PC-3 (cell line): Measurements from ENCODE around the gene TUBA3C.
"Not testable (repeated sequence)": the region's sequence is repeated elsewhere in the genome, so short reads cannot be mapped to it uniquely, and the experiment has no call there.

Source experiments
- CTCF ChIP-seq: fragments of 300-600 bp; sonication (generic); conservative IDR thresholded peaks from 2 replicates; pipeline ENCODE4 v1.5.1; 2017; ENCODE audit warnings: antibody characterized with exemption, low read depth, mild to moderate bottlenecking, low read length
- EZH2 ChIP-seq: fragments of 300-600 bp; sonication (generic); IDR thresholded peaks from one replicate; pipeline ENCODE4 v1.6.1; 2017; ENCODE audit warnings: antibody characterized with exemption, mild to moderate bottlenecking, low read length; ENCODE audit not compliant: unreplicated experiment
- EZH2phosphoT487 ChIP-seq: fragments of 300-600 bp; sonication (generic); IDR thresholded peaks from 2 replicates; pipeline ENCODE4 v1.6.1; 2018; ENCODE audit warnings: mild to moderate bottlenecking, antibody characterized with exemption, low read length, borderline replicate concordance

GRCh38 chr13:19189911-19190310 is 8.3 kb upstream of the TUBA3C start:
- not testable (repeated sequence) for TF ChIP-seq CTCF, EZH2, EZH2phosphoT487
